KMS-11 (cell line): ENCODE measurements around the gene MEF2D.

Experiments used
- H2AFZ ChIP-seq: fragments of 200-600 bp; sonication (generic); 2 replicates; pipeline ENCODE4 v1.6.1; 2016; ENCODE audit warnings: antibody characterized with exemption, mixed run types, low read depth
- H3K27ac ChIP-seq: fragments of 200-600 bp; sonication (generic); 2 replicates; pipeline ENCODE4 v1.6.1; 2016; ENCODE audit warnings: mild to moderate bottlenecking, mixed run types
- H3K27me3 ChIP-seq: fragments of 200-600 bp; sonication (generic); 2 replicates; pipeline ENCODE4 v1.6.1; 2017; ENCODE audit warnings: mild to moderate bottlenecking, low read depth, mixed run types, moderate library complexity; ENCODE audit not compliant: insufficient read depth
- H3K36me3 ChIP-seq: fragments of 200-600 bp; sonication (generic); 2 replicates; pipeline ENCODE4 v1.6.1; 2017; ENCODE audit warnings: mild to moderate bottlenecking, mixed run types; ENCODE audit not compliant: insufficient read depth
- H3K4me1 ChIP-seq: fragments of 200-600 bp; sonication (generic); 2 replicates; pipeline ENCODE4 v1.6.1; 2016; ENCODE audit warnings: mild to moderate bottlenecking, low read depth, mixed run types; ENCODE audit not compliant: poor library complexity, severe bottlenecking
- H3K4me2 ChIP-seq: fragments of 200-600 bp; sonication (generic); 2 replicates; pipeline ENCODE4 v1.7.0; 2016; ENCODE audit warnings: mild to moderate bottlenecking, mixed run types
- H3K4me3 ChIP-seq: fragments of 200-600 bp; sonication (generic); IDR thresholded peaks from 2 replicates; pipeline ENCODE4 v1.6.1; 2017; ENCODE audit warnings: low read depth, low read length, mixed read lengths; ENCODE audit not compliant: insufficient read depth
- H3K79me2 ChIP-seq: fragments of 200-600 bp; sonication (generic); 2 replicates; pipeline ENCODE4 v1.6.1; 2016; ENCODE audit warnings: low read depth, mixed run types; ENCODE audit not compliant: insufficient read depth
- H3K9ac ChIP-seq: fragments of 200-600 bp; sonication (generic); 2 replicates; pipeline ENCODE4 v1.6.1; 2016; ENCODE audit warnings: mild to moderate bottlenecking, mixed run types
- H4K20me1 ChIP-seq: fragments of 200-600 bp; sonication (generic); 2 replicates; pipeline ENCODE4 v1.6.1; 2016; ENCODE audit warnings: mild to moderate bottlenecking, mixed run types; ENCODE audit not compliant: insufficient read depth
- TF ChIP-seq, protein P1 (sequence below): fragments of 200-600 bp; sonication (generic); conservative IDR thresholded peaks from 2 replicates; pipeline ENCODE4 v1.6.1; 2017; ENCODE audit warnings: low read depth, mild to moderate bottlenecking, antibody characterized with exemption, low read length, moderate library complexity, mixed read lengths

MEF2D gene

DNA sequence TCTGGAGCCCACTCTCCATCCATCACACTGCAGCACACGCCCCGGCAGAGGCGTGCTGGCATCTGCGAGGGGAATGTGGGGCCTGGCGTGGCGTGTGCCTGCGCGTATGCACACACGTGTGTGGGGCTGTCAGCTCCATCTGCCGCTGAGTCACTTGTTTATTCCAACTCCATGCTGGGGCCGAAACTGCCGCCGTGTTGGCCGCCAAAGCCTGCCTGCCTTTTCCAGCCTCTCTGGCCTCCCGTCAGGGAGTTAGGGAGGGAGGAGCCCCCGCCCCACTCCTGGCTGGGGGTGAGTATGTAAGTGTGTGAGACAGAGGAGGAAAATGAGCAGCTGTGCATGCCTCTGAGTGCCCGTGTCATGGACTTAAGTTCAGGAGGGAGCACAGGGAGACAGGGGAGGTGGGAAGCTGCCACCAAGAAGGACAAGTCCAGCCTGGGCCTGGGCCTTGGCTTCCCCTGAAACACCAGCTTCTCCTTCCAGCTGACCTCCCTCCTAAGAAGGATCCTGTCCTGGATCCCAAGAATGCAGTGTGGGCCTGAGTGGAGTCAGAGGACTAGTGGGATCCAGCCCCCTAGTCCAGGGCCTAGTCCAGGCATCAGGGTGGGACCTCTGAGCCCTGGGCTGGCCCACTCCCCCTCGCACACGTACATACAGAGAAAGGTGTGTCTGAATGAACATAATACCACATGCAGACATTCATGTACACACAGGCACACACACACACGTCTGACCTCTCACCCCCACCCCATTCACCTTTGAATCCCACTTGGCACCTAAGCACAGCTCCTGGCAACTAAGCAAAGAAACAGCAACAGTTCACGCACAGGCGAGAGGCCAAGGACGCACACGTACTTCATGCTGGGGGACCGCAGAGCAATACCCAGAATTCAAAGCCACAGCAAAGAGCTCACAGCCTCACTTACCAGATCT is 24.7 kb downstream of the MEF2D start:
- H3K9ac ChIP-seq: no peak overlapping the region
- H3K4me2 ChIP-seq: no peak overlapping the region
- peaks cover 37% of the 10 kb centered on the region for H3K4me1 ChIP-seq
- no peaks in the 10 kb centered on the region; the same call in 1 of the 2 replicates for H3K79me2 ChIP-seq
- H3K36me3 ChIP-seq: peaks cover 55% of the 10 kb centered on the region; the same call in 1 of the 2 replicates
- no peak overlapping the region for H2AFZ ChIP-seq
- no peaks in the 10 kb centered on the region for H3K27me3 ChIP-seq
- H3K4me3 ChIP-seq: no peak overlapping the region
- no peak overlapping the region for H3K27ac ChIP-seq
- H4K20me1 ChIP-seq: no peaks in the 10 kb centered on the region
- TF ChIP-seq, protein P1, sequence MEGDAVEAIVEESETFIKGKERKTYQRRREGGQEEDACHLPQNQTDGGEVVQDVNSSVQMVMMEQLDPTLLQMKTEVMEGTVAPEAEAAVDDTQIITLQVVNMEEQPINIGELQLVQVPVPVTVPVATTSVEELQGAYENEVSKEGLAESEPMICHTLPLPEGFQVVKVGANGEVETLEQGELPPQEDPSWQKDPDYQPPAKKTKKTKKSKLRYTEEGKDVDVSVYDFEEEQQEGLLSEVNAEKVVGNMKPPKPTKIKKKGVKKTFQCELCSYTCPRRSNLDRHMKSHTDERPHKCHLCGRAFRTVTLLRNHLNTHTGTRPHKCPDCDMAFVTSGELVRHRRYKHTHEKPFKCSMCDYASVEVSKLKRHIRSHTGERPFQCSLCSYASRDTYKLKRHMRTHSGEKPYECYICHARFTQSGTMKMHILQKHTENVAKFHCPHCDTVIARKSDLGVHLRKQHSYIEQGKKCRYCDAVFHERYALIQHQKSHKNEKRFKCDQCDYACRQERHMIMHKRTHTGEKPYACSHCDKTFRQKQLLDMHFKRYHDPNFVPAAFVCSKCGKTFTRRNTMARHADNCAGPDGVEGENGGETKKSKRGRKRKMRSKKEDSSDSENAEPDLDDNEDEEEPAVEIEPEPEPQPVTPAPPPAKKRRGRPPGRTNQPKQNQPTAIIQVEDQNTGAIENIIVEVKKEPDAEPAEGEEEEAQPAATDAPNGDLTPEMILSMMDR: no peak

DNA sequence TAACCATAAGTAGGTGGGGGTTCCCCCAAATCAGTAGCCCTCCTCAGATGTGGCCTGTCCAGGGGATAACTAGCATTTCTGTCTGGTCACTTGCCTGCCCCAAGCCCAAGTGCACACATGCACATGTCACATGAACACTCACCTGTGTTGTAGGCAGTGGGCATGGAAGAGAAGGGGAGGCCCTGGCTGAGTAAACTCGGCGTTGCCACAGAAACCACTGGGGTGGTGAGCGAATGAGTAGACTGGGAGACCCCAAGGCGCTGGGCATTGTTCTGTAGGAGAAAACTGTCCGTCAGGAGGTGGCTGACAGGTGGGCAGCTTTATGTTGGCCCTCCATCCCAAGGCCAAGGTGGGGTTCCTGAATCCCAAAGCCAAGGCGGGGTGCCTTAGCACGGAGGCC is 25.6 kb downstream of the MEF2D start:
- TF ChIP-seq, protein P1: no peak
- no peaks in the 10 kb centered on the region; the same call in 1 of the 2 replicates for H3K79me2 ChIP-seq
- H3K27ac ChIP-seq: no peak overlapping the region
- H3K27me3 ChIP-seq: no peaks in the 10 kb centered on the region
- no peak overlapping the region for H3K4me3 ChIP-seq
- H2AFZ ChIP-seq: no peak overlapping the region
- peaks cover 39% of the 10 kb centered on the region for H3K4me1 ChIP-seq
- no peaks in the 10 kb centered on the region for H4K20me1 ChIP-seq
- no peak overlapping the region for H3K4me2 ChIP-seq
- H3K36me3 ChIP-seq: peaks cover 55% of the 10 kb centered on the region; the same call in 1 of the 2 replicates
- H3K9ac ChIP-seq: no peak overlapping the region

DNA sequence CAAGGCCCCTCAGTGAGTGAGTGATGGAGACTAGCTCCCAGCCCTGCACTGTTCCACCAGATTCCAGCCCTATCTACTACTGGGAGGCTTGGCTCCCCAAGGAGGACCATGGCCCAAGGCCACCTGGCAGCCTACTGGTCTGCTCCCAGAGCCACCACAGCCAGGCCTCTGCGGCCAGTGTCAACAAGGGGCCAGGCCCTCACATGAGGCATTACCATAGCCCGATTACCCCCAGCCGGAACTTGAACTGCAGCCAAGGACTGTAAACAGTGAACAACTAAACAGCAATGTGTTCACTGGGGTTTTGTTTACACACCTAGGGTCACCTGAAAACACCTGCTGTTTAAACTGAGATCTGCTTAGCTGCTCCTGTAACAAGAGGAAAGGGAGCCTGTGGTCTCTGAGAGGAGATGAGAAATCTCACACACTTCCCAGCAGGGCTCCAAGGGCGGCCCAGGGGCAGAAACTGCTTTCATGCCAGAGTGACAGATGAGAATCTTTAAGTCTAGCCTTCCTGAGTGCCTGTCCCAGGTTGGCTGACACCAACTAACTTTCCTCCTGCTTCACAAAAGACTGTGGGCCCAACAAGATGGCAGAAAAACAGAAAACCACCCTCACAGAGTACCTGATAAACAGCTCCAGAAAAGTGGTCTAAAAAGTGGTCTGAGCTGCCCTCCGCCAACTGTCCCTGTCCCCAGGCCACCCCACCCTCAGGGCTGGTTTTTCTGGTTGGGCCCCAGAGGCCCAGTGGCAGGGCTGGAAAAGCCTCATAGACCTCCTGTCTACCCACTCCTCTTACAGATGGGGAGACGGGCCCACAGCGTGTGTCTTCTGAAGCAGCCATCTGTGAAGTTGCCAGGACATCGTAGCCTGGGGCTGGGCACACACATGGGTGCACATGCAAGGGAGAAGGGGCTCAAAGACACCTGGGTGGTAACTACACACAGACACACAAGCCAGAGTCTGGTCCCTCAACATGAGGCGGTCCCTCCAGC is 28.8 kb downstream of the MEF2D start:
- H3K27ac ChIP-seq: peak overlapping the region; percentile 1; the same call in 1 of the 2 replicates
- peaks cover 46% of the 10 kb centered on the region; the same call in 1 of the 2 replicates for H3K36me3 ChIP-seq
- H3K4me3 ChIP-seq: no peak overlapping the region
- peaks cover 10% of the 10 kb centered on the region; the same call in 1 of the 2 replicates for H3K79me2 ChIP-seq
- no peak overlapping the region for H2AFZ ChIP-seq
- TF ChIP-seq, protein P1: no peak
- H3K27me3 ChIP-seq: no peaks in the 10 kb centered on the region
- no peak overlapping the region for H3K9ac ChIP-seq
- H3K4me2 ChIP-seq: no peak overlapping the region
- no peaks in the 10 kb centered on the region for H4K20me1 ChIP-seq
- peaks cover 54% of the 10 kb centered on the region for H3K4me1 ChIP-seq

DNA sequence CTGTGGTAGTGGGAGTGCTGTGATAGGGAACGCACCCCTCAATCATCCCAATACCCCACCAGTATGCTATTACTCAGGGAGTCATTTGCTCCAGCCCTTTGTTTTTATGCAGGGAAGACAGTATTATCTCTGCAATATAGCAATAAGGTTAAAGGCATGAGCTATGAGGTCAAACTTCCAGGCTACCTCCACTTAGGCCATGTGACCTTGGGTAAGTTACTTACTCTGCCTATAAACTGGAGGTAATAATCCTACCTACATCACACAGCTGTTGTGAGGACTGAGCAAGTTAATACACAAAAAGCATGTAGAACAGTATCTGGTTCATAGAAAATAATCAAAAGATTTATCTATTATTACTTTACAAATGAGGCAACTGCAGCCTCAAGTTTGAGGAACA is 30.1 kb downstream of the MEF2D start:
- H3K4me3 ChIP-seq: no peak overlapping the region
- TF ChIP-seq, protein P1: no peak
- peaks cover 38% of the 10 kb centered on the region; the same call in 1 of the 2 replicates for H3K36me3 ChIP-seq
- no peaks in the 10 kb centered on the region for H3K27me3 ChIP-seq
- H3K4me2 ChIP-seq: no peak overlapping the region
- no peak overlapping the region for H3K9ac ChIP-seq
- H3K27ac ChIP-seq: no peak overlapping the region
- peaks cover 54% of the 10 kb centered on the region for H3K4me1 ChIP-seq
- H2AFZ ChIP-seq: no peak overlapping the region
- no peaks in the 10 kb centered on the region for H4K20me1 ChIP-seq
- H3K79me2 ChIP-seq: peaks cover 10% of the 10 kb centered on the region; the same call in 1 of the 2 replicates
